GM18505 (cell line): Measurements from ENCODE around the gene GRIA1.

ENCODE experiments used
- ATAC-seq: cut with Tn5 transposase; IDR thresholded peaks from one replicate; pipeline ENCODE4 v1.9.1; 2021; ENCODE audit not compliant: unreplicated experiment
- POLR2A ChIP-seq: IDR thresholded peaks from 4 replicates; pipeline ENCODE4 v1.6.1; 2011; ENCODE audit warnings: borderline replicate concordance; ENCODE audit not compliant: insufficient read depth, insufficient read length; ENCODE audit errors: extremely low read depth

GRIA1 gene

GRCh38 chr5:153490118-153491037 lies at the start of gene GRIA1:
Gene GRIA1, plus strand, starts transcription at chr5:153490670.
- no peak for TF ChIP-seq POLR2A
- no peak for ATAC-seq

DNA sequence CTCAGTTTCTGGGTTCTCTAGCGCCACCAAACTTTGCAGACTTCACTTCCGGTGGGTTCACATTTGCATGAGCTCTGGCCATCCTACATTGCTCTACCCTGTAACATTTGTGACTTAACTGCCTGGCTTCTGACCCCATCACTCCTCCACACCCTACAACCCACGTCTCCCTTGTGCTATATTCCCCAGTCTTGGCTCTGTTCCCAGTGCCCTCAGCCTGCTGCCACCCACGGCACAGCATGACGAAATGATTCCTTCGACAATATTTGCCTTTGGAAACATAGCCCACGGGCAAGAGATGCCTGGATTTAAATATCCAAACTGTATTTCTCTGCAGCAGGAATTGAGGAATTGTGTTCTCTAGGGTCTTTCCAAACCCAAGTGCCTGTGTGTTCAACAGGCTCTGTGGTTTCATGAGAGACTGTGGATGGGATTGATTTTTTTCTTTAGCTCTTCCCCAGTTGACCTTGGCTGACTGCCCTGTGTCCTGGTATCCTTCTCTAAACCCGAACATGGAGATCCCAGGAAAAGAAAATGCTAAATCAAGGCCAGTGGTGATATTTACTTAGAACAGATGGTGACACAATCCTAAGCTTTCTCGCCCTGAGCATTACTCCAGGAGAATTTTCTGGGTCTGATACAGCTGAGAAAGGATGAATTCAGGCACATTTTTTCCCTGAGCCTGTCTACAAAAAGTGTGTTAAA lies 44.4 kb upstream of the GRIA1 start:
- TF ChIP-seq POLR2A, result no peak
- ATAC-seq, result no peak

GRCh38 chr5:153447534-153447933 lies 42.9 kb upstream of the GRIA1 start:
- TF ChIP-seq POLR2A, result no peak
- ATAC-seq, result no peak

DNA sequence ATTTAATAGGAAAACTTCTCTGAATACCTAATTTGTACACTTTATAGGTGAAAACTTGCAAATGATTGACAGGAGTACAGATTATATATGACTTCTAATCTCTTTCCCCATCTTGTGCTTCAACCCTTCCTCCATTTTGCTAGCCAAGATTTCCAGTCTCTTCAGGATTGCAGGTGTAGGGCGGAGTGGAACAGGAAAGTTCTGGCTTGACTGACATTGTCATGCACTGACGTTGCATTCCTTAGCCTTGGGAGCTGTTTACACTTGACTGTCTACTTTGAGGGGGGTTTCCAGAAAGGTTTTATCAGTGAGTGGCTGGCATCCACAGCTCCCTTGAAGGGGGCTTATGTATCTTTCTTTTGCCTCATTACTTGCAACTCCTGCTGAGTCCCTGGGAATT lies 34.1 kb upstream of the GRIA1 start:
- ATAC-seq, result no peak
- no peak for TF ChIP-seq POLR2A

- no peak for TF ChIP-seq POLR2A
- ATAC-seq, result no peak
Observed at GRCh38 chr5:153456993-153457392, 33.5 kb upstream of the GRIA1 start.

DNA sequence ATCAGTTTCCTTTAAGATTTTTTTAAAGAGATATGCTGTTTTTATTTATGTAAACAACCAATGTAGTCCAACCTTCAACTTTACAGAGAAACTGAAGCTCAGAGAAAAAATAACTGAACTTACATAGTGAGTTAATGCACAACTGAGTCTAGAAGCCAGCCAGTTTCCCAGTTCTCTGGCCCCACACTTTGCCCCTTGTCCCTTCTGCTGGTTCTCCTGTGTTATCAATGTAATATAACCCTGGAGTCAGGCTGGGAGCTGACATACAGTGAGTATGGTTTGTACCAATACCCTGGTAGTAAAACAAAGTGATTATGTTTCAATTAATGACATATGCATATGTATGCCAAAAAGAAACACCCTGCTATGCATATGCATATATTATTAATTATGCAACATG lies 32.2 kb upstream of the GRIA1 start:
- TF ChIP-seq POLR2A, result no peak
- no peak for ATAC-seq

- TF ChIP-seq POLR2A, result no peak
- no peak for ATAC-seq
Observed at GRCh38 chr5:153459051-153459743, 31.3 kb upstream of the GRIA1 start.

GRCh38 chr5:153460421-153460820 lies 30.0 kb upstream of the GRIA1 start:
- no peak for TF ChIP-seq POLR2A
- no peak for ATAC-seq

DNA sequence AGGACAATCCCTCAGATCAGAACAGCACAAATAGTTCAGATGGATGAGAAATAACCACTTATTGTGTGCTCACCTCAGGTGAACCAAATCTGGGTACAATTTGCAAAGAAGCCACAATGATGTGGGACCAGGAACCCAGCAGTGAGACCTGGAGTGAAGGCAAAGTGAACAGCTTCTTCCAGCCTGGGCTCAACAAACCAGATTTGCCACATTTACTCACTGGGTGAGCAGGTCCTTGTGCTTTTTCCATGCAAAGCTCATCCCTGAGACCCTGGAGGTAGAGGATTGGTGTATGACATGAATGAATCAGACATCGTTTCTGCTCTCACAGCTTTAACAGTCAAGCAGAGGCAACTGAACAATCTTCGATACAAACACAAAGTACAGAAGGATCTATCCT lies 29.1 kb upstream of the GRIA1 start:
- ATAC-seq, result no peak
- TF ChIP-seq POLR2A, result no peak

- TF ChIP-seq POLR2A, result no peak
- no peak for ATAC-seq
Observed at GRCh38 chr5:153463806-153464205, 26.7 kb upstream of the GRIA1 start.

GRCh38 chr5:153467546-153467945 lies 22.9 kb upstream of the GRIA1 start:
- no peak for TF ChIP-seq POLR2A

DNA sequence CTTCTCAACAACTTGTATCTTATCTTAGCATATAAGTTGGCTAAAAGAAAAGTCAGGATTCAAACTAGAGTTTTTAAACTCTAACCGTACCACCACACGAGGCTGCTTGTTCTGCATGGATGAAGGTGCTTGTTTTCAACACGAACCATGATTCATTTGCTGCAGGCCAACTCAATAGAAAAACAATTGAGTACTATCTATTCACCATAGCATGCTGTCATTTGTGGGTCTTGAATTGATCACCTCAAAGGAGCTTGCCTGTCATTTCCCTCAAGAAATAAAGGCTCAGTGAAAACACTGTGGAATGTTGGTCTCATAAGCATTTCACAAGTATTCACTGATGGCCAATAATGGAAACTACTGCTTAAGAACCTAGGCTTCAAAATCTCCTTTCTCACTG lies 21.0 kb upstream of the GRIA1 start:
- no peak for TF ChIP-seq POLR2A
- ATAC-seq, result no peak

More at GRCh38 chr5:153467546-153467945, 22.9 kb upstream of the GRIA1 start:
- ATAC-seq, result no peak

DNA sequence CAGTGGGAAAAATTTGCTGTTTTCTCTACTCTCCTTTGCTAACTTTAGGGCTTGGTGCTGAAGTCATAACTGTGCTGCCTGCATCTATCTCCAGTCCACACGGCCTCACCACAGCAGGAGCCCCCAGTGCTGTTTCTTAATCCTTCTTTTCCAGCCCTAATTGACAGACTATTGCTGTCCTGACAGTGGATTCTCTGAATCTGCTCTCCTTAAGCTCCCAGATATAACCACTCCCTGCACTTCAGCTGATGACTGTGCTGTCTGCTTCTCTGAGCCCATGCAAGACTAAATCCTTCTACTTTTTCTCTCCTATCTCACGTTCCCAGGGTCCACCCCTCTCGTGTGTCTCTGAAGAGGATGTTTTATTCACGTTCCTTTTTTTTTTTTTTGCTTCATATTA lies 19.7 kb upstream of the GRIA1 start:
- TF ChIP-seq POLR2A, result no peak
- ATAC-seq, result no peak
